Bone marrow (tissue), 2 donors: ENCODE measurements around the gene PODXL2.
"Not testable (repeated sequence)": the region's sequence is repeated elsewhere in the genome, so short reads cannot be mapped to it uniquely, and the experiment has no call there.

Experiments
- DNase-seq, 2 donors: peaks; one replicate each; lab custom pipeline; 2025; lab: John Stamatoyannopoulos, UW

The PODXL2 gene

DNA sequence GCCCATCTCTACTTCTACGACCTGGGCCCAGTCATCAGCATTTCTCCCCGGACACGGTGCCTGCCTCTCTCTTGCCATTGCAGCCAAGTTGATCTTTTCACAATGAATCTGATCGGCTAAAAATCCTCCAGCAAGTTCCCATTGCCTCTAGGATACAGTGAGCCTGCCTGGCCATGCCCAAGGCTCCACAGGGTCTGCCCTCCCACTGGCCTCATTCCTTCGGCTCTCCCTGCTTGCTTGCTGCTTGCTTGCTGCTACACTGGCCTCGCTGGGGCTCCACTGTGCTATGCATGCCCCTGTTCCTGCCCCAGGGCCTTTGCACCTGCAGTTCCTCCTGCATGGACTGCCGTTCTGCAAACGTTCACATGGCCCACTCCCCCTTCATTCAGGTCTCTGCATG is 45.8 kb downstream of the PODXL2 start:
- DNase-seq = no peak

DNA sequence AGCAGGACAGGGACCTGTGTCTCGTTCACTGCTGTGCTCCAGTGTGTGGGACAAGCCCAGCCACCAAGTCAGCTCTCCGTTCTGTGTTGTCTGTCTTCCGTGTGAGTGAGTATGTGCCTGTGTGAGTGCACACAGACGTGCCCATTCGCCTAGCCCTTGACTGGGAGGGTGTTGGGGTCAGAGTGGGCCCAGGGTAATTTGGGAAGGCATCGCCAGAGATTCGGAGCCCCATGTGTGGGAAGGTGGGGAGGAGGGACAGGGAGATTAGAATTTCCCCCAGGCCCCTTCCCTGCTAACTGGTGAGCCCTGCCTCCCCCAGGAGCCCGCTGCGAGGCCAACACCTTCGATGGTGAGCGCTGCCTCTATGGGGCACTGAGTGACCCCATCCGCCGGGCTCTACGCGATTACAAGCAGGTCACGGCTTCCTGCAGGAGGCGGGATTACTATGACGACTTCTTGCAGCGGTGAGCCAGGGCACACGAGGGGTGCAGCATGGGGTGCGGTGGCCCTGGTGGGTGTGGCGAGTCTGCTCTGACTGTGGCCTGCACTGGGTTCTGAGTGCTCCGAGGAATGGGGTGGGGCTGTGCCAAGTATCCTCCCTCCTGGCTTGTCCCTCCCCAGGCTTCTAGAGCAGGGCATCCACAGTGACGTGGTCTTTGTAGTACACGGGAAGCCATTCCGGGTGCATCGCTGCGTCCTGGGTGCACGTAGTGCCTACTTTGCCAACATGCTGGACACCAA is 46.8 kb downstream of the PODXL2 start:
- DNase-seq = no peak

DNA sequence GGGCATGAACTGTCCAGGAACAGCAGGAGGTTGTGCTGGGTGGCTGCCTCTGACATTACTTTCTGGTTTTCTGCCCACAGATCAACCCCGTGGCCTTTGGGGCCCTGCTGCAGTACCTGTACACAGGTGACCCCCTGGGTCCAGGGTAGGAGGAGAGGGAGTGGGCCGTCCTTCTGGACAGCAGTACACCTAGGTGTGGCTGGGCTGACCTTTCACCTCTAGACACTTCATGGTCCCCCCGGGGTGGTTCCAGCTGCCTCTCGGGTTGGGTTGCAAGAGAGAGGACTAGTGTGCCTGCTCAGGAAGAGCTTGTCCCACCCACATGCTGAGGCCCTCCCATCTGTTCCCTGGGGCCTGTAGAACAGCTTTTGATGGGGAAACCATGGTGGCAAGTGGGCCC is 47.5 kb downstream of the PODXL2 start:
- no peak for DNase-seq

DNA sequence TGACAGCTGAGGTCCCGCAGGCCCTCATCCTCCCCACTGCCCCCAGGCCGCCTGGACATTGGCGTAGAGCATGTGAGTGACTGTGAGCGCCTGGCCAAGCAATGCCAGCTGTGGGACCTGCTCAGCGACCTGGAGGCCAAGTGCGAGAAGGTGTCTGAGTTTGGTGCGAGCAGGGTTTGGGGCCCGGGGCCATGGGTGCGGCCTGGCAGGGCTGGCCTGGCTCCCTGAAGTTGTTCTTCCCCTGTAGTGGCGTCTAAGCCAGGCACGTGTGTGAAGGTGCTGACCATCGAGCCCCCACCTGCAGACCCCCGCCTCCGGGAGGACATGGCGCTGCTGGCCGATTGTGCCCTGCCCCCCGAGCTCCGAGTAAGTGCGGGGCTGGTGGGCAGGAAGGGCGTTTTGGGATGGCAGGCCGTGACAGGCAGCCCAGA is 48.0 kb downstream of the PODXL2 start:
- DNase-seq = no peak

DNA sequence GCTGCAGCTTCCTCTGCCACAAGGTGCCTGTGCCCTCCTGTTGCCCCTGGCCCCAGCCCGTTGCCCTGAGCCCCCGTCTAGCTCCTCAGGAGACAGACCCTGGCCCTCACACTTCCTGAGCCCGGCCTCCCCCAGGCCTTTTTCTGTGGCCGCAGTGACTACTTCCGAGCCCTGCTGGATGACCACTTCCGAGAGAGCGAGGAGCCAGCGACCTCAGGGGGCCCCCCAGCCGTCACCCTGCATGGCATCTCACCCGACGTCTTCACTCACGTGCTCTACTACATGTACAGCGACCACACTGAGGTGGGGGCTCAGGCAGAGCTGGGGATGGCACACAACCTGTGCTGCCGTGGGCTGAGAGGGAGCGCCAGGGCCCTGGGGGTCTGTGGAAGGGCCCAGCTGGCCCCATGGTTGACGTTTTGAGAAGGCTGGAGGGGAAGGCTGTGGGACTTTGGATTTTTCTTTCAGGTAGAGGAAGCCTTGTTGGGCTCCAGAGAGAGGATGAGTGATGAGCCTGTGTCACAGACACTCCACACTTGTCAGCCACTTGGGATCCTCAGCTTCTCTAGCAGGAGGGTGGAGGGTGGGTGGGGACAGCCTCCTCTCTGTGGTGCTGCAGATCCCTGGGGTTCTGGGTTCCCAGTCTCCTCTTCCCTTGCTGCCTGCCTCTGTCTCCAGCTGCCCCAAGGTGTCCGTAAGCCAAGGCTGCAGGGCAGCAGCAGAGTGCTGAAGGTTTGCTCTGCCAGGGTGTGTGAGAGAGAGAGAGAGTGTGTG is 48.7 kb downstream of the PODXL2 start:
- DNase-seq = no peak

DNA sequence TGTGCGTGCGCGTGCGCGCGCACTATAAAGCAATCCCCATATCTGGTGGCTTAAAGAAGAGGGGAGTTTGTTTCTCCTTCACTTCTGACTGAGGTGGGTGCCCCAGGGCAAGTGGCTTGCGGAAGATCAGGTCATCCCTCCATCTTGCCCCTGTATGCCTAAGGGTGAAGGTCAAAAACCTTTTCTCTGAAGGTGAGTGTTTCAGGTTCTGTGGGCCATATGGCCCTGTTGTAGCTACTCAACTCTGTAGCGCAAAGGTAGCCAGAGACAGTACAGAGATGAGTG is 49.3 kb downstream of the PODXL2 start:
- no peak for DNase-seq

DNA sequence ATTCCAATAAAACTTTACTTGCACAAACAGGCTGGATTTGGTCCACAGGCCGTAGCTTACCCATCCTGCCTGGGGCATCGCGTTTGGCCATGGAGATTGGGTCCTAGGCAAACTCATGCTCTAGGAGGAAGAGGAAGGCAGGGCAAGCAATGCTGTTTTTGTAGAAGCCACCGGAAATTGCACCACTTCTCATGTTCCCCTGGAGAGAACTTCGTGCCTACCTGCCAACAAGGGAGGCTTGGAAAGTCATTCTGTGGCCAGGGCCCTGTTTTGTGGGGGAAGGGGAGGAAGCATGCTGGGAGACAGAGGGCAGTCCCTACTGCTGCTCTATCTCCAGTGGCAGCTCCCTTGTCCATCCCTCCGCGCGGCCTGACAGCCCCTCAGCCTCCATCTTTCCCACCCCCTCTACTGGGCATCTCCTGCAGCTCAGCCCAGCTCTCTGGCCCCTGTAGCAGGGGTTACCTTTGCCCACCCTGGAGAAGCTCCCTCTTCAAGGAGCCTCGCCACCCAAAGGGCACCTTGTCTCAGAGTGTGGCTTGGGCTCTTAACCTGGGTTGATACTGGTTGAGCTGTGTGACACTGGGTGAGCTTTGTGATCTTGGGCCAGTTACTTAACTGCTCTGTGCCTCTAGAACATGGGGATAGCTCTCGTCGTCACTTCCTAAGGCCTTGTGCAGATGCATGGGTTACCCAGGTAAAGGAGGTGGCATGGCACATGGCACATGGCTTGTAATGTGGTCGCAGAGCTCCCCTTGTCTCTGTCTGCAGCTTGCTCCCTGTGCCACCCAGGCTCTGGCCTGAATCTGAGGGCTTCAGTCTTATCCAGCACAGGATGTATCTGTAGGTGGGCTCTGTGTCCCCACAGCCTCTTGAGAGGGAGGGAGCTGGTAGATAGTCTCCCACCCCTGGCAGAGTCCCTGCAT is 49.9 kb downstream of the PODXL2 start:
- DNase-seq = no peak

DNA sequence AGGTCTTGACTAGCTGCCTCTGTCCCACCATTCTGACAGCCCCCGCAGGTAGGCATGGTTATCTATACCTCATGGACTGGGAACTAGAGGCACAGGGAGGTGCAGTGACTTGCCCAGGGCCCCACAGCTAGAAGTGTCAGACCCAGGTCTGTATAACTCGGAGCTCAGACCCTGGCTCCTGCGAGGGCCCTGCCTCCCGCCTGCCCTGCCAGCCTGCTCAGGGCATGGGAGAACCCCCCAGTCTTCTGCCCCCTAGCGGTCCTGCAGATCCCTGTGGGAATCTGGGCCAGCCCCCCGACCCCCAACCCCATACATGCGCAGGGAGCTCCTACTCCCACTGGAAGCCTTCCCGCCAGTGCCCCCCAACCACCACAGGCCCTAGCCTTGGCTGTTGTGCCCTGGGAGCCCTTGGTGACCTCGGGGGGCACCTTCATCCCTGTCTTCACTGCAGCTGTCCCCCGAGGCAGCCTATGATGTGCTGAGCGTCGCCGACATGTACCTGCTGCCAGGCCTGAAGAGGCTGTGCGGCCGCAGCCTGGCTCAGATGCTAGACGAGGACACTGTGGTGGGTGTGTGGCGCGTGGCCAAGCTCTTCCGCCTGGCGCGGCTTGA is 50.7 kb downstream of the PODXL2 start:
- DNase-seq = no peak

DNA sequence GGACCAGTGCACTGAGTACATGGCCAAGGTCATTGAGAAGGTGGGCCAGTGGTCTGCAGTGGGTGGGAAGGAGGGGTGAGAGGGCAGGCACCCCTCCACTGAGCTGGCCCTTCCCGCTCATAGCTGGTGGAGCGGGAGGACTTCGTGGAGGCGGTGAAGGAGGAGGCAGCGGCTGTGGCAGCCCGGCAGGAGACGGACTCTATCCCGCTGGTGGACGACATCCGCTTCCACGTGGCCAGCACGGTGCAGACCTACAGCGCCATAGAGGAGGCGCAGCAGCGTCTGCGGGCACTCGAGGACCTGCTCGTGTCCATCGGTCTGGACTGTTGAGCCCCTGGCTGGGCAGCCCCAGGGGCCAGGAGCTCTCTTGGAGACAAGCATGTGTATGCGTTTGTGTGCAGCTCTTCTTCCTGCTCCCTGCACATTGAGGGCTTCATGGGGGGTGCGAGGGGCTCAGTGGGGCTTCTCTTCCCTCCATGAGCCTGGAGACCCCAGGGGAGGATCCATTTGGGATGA is 51.2 kb downstream of the PODXL2 start:
- no peak for DNase-seq

DNA sequence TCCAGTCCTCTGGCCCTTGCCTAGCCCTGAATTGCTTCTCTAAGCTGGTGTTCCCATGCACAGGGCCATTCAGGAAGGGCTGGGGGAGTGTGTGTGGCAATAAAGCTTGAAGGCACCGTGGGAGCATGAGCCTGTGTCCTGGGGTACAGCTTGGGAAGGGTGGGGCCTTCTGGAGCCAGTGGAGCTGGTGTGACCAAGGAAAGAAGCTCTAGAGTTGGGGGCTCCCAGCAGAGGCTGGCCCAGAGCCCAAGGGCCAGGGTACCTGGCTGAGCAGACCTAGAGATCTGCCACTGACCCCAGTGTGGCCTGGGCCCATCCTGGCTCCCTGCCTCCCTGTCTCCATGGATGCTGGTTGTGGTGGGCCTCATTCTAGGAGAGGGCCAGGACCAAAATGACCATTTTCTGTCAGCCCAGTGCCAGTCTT is 51.8 kb downstream of the PODXL2 start:
- no peak for DNase-seq

DNA sequence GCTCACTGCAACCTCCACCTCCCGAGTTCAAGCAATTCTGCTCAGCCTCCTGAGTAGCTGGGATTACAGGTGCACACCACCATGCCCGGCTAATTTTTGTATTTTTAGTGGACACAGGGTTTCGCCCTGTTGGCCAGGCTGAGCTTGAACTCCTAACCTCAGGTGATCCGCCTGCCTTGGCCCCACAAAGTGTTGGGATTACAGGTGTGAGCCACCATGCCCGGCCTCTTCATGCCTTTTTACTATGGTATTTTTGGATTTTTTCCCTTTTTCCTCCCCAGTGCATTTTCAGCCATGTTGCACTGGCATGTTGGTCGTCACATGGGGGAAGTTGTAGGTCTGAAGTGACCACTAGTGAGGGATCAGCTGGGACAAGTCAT is 53.2 kb downstream of the PODXL2 start:
- not testable (repeated sequence) for DNase-seq

DNA sequence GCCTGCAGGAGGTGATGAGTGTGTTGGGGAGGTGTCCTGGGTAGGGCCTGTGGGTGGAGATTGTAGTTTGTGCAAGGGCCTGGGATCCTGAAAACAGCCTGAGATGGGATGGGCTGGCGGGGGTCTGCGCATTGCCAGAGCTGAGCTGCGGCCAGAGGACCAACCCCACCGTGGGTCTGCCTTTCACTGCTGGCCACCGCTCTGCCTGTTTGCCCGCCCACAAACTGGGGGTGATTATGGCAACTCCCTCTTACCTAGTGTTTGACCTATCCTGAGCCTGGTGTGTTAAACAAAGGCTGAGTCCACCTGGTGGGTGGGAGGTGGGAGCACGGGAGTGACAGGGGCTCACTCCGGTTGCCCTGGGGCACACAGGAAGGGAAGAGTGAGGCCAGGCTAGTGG is 53.6 kb downstream of the PODXL2 start:
- DNase-seq = no peak

DNA sequence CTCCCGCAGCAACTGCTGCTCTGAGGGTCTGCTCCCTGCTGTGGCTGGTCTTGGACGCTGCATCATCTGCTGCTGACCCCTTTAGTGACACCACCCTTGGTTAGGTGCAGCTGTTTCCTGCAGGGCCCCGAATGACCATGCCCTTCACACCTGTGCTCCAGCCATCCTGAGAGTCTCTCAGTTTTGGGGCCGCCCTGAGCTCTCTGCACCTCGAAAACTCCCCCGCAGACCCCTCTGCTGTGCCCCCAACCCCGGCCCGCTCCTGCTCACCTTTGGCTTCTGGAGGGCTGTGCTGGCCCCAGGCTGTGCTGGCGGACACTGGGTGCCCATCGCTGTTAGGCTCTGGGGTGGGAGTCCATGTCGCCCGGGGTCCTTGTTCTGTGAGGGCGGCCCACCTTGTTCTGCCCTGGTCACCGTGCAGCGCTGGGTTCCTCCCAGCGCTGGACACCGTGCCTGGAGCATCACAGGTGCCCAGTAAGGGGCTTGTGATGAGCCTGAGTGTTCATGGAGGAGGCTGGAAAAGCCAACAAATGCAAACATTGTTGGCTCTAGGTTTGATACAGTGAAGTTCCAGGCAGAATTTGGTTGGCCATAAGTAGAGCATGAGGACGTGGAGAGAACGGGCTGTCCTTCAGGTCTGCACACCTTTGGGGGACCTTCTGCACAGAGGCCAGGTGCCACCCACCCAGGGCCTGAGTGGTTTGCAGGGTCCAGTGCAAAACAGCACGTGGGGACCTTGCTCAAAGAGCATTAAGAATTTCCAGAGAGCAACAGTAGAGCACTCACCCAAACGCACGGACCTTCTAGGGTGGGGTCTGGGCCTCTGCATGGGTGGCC is 56.1 kb downstream of the PODXL2 start:
- no peak for DNase-seq

DNA sequence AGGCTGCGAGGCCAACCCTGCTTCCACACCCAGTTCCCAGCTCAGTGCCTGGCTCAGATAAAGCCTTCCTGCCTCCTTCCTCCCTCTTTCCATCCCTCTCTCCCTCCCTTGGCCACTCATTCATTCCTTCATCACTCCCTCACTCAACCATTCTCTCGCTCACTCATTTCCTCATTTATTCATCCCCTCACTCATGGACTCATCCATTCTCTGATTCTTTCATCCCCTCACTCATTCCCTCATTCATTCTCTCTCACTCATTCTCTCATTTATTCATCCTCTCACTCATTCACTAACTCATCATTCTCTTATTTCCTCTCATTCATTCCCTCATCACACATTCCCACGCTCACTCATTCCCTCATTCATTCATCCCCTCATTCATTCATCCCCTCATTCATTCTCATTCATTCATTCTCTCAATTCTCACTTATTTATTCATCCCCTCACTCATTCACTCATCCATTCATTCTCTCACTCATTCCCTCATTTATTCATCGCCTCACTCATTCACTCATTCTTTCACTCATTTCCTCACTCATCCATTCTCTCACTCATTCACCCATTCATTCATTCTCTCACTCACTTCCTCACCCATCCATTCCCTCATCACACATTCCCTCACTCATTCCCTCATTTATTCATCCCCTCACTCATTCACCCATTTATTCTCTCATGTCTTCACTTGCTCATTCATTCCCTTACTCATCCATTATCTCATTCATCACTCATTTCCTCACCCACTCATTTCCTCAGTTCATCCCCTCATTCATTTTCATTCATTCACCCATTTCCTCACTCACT is 56.9 kb downstream of the PODXL2 start:
- no peak for DNase-seq

DNA sequence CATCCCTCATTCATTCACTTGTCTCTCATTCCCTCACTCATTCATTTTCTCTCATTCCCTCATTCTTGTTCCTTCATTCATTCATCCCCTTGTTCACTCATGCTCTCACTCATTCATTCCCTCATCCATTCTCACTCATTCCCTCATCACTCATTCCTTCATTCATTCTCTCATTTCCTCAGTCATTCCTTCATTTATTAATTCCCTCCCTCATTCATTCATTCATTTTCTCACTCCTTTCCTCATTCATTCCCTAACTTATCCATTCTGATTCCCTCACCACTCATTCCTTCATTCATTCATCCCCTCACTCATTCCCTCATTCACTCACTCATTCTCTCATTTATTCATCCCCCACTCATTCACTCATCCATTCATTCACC is 57.5 kb downstream of the PODXL2 start:
- DNase-seq = no peak

DNA sequence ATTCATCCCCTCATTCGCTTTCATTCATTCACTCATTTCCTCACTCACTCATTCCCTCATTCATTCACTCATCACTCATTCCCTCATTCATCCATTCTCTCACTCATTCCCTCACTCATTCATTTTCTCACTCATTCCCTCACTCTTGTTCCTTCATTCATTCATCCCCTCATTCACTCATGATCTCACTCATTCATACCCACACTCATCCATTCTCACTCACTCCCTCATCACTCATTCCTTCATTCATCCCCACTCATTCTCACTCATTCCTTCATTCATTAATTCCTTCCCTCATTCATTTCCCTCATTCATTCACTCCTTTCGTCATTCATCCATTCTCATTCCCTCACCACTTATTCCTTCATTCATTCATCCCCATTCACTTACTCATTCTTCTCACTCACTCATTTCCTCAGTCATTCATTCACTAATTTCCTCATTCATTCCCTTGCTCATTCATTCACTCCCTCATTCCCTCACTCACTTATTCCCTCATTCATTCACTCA is 58.3 kb downstream of the PODXL2 start:
- no peak for DNase-seq

DNA sequence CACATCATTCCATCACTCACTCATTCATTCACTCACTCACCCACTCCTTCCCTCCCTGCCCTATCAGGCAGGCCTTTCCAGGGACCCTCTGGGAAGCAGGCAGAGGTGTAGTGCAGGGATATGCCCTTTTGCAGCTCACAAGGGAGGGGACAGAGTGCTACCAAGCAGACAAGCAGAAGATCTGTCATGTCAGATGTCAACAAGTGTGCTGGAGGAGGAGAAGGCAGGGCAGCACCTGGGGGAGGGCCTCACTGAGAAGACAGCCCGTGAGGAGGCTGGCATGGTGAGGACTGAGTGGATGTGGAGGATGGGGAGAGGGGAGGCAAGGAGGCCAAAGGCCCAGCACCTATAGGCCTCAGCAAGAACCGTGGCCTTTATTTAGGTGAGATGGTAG is 59.0 kb downstream of the PODXL2 start:
- DNase-seq = no peak

DNA sequence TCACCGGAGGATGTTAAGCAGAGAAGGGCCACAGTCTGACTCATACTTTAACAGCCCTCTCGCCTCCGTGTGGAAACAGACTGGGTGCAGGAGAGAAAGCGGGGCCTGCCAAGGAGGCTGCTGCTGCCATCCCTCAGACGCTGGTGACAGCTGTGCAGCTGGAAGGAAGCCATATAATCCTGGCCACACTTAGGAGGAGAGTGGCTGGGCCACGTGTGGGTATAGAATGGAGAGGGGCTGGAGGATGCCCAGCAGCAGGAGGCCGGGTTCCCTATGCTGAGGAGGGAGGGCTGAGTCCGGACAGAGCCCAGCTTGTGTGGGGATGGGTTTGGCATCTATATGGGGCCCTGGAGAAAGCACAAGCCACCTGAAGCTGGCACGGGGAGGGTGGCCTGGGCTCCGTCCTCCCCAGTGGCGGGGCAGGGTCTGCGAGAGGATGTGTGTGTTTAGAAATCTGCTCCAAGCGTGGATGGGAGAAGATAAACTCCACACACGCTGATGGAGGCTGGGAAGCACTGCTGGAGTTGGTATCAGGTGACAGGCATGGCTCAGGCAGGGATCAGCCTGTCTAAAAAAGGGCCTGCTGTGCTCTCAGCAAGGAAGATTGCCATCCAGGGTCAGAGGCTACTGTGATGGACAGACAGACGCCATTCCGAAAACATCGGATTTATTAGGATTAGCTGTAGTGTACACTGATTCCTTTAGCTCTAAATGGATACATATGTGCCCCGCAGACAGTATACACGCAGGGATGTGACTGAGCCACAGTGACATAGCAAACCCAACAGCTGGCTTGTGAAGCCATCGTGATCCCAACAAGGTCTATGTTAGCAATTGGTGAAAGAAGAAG is 59.7 kb downstream of the PODXL2 start:
- DNase-seq = no peak

DNA sequence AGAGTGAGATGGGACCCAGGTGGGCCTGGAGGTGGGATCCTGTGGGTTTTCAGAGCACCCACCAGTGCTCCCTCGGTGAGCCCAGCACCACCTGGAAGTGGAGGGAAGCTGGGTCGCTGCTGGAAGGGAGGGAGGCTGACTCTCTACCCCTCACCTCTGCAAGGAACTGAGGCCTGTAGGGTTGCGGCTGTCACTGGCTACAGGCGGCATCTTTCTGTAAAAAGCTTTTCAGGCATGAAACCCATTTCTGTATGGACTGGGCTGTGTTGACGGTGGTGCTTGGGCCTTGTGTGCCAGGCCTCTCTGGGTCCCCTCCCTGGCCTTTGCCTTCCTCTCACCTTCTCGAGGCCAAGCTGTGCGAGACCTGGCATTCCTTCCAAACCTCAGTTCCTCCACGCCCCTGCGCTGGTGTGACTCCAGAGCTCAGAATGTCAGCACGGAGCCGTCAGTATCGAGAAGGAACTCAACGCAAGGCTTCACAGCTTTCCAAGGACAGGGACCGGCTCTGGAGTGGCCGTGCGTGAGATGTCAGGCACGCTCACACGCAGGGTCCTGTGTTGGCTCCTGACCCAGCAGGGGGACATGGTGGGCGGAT is 60.4 kb downstream of the PODXL2 start:
- no peak for DNase-seq
